HepG2 (cell line): ENCODE measurements around the gene HOXC12. TPM values are rescaled to one million over a fixed set of nuclear protein-coding genes. Genes with fewer than 3 reads are reported as not detected.

Experiments
- ATAC-seq: fragments of 200-7000 bp; cut with Tn5 transposase; 3 replicates; pipeline ENCODE4 v1.9.1; 2020; ENCODE audit warnings: mild to moderate bottlenecking, moderate library complexity
- BruUV-seq: library from RNA; stranded (reverse); fragments of 400-500 nt; replicated peaks from 2 replicates; lab custom pipeline; 2021; lab: Mats Ljungman, UMichigan
- CTCF ChIA-PET: fragments of 300-600 bp; formaldehyde crosslinking; extraction: SDS; loops from one replicate; lab custom pipeline; 2021; ENCODE audit warnings: low total read pairs, inconsistent platforms, low intra/inter-chr PET ratio; lab: Yijun Ruan, JAX
- POLR2A ChIA-PET: fragments of 350-600 bp; sonication (Branson Sonifier 250); formaldehyde crosslinking; loops from one replicate; lab custom pipeline; 2020; ENCODE audit warnings: antibody characterized with exemption, inconsistent platforms; lab: Yijun Ruan, JAX
- DNase-seq: peaks from one replicate; pipeline ENCODE4 v3.0.0-alpha.2; 2015; ENCODE audit warnings: low spot score
- FAIRE-seq: peaks from 3 replicates; lab custom pipeline; 2011; peaks lifted over from hg19 to GRCh38; lab: Jason Lieb, UNC
- H2AFZ ChIP-seq: one replicate; pipeline ENCODE4 v1.6.1; 2011; ENCODE audit warnings: low read length, inconsistent platforms
- H3K27ac ChIP-seq: fragments of 300-600 bp; 3 replicates; pipeline ENCODE4 v1.8.0; 2011; ENCODE audit warnings: mixed run types, mild to moderate bottlenecking, mixed read lengths, low read length, inconsistent platforms; ENCODE audit not compliant: insufficient read depth; ENCODE audit errors: extremely low read length
- H3K27me3 ChIP-seq, 2 experiments: fragments of 200-600 bp in 1 of 2; 2 replicates in 1 of 2; 3 replicates in 1 of 2; pipeline versions ENCODE4 v1.6.0 to v1.8.0; 2011; ENCODE audit warnings: low read length in 2 of 2, mild to moderate bottlenecking in 2 of 2, moderate library complexity in 2 of 2, inconsistent platforms in 1 of 2; ENCODE audit not compliant: insufficient read depth in 2 of 2, control insufficient read depth in 1 of 2
- H3K36me3 ChIP-seq, 2 experiments: fragments of 200-600 bp in 1 of 2; replicated peaks in 1 of 2; 2 replicates in 1 of 2; 3 replicates in 1 of 2; pipeline versions ENCODE4 v1.5.1 to v1.8.0; 2011; ENCODE audit warnings: low read length in 2 of 2, inconsistent platforms in 1 of 2; ENCODE audit not compliant: insufficient read depth in 2 of 2, control insufficient read depth in 1 of 2
- H3K4me1 ChIP-seq: 2 replicates; pipeline ENCODE4 v1.5.1; 2012; ENCODE audit warnings: low read length, inconsistent platforms; ENCODE audit not compliant: insufficient read depth
- H3K4me2 ChIP-seq: 2 replicates; pipeline ENCODE4 v1.6.0; 2011; ENCODE audit warnings: low read depth, low read length, inconsistent platforms
- H3K4me3 ChIP-seq, 3 experiments: fragments of 200-600 bp in 1 of 3; sonication (generic), shearing (Covaris generic) in 1 of 3; replicated peaks in 1 of 3; 2 replicates each; pipeline ENCODE4 v1.5.1; 2011 to 2016; ENCODE audit warnings: low read length in 3 of 3, inconsistent platforms in 2 of 3, low read depth in 2 of 3, mild to moderate bottlenecking in 2 of 3, control low read depth in 1 of 3, mixed read lengths in 1 of 3; ENCODE audit not compliant: insufficient read depth in 1 of 3
- H3K79me2 ChIP-seq: one replicate; pipeline ENCODE4 v1.6.1; 2011; ENCODE audit warnings: low read length, inconsistent platforms; ENCODE audit not compliant: insufficient read depth
- H3K9ac ChIP-seq: 2 replicates; pipeline ENCODE4 v1.6.0; 2011; ENCODE audit warnings: mild to moderate bottlenecking, low read depth, low read length, inconsistent platforms; ENCODE audit not compliant: insufficient read depth
- H3K9me3 ChIP-seq: 2 replicates; pipeline ENCODE4 v1.5.1; 2012; ENCODE audit warnings: mild to moderate bottlenecking, low read length
- H4K20me1 ChIP-seq: 2 replicates; pipeline ENCODE4 v1.6.0; 2011; ENCODE audit warnings: inconsistent platforms, mild to moderate bottlenecking, low read length, moderate library complexity; ENCODE audit not compliant: insufficient read depth
- FOXO4 ChIP-seq: sonication (generic); formaldehyde crosslinking; conservative IDR thresholded peaks from 2 replicates; pipeline ENCODE4 v1.8.1; 2023; ENCODE audit warnings: missing genetic modification reagents
- GATAD1 ChIP-seq: IDR thresholded peaks from 2 replicates; pipeline ENCODE4 v1.6.1; 2016; ENCODE audit warnings: missing genetic modification reagents, missing compliant biosample characterization
- HMGA1 ChIP-seq: sonication (generic); formaldehyde crosslinking; conservative IDR thresholded peaks from 2 replicates; pipeline ENCODE4 v1.4.0; 2020; ENCODE audit warnings: missing genetic modification reagents
- IKZF4 ChIP-seq: sonication (generic); formaldehyde crosslinking; IDR thresholded peaks from 2 replicates; pipeline ENCODE4 v1.5.1; 2020; ENCODE audit warnings: borderline replicate concordance, mild to moderate bottlenecking, low read depth, missing genetic modification reagents; ENCODE audit errors: not compliant biosample characterization
- JUND ChIP-seq: sonication (generic); formaldehyde crosslinking; IDR thresholded peaks from 2 replicates; pipeline ENCODE4 v1.8.0; 2022; ENCODE audit warnings: mild to moderate bottlenecking, missing genetic modification reagents
- PRDM15 ChIP-seq: sonication (generic); formaldehyde crosslinking; IDR thresholded peaks from 2 replicates; pipeline ENCODE4 v1.4.0; 2020; ENCODE audit warnings: missing genetic modification reagents
- TARDBP ChIP-seq: sonication (generic); formaldehyde crosslinking; IDR thresholded peaks from 2 replicates; pipeline ENCODE4 v1.8.0; 2022; ENCODE audit warnings: mild to moderate bottlenecking, missing genetic modification reagents
- TFE3 ChIP-seq: IDR thresholded peaks from 2 replicates; pipeline ENCODE4 v1.6.1; 2016
- TGIF2 ChIP-seq: IDR thresholded peaks from 2 replicates; pipeline ENCODE4 v1.6.1; 2016; ENCODE audit warnings: control low read depth, missing compliant biosample characterization
- TSC22D2 ChIP-seq: sonication (generic); formaldehyde crosslinking; IDR thresholded peaks from 2 replicates; pipeline ENCODE4 v1.5.1; 2020; ENCODE audit warnings: missing genetic modification reagents, mild to moderate bottlenecking, borderline replicate concordance
- ZBTB25 ChIP-seq: IDR thresholded peaks from 2 replicates; pipeline ENCODE4 v1.6.1; 2018; ENCODE audit warnings: missing genetic modification reagents
- ZKSCAN5 ChIP-seq: sonication (generic); formaldehyde crosslinking; IDR thresholded peaks from 2 replicates; pipeline ENCODE4 v1.5.1; 2020; ENCODE audit warnings: mild to moderate bottlenecking, missing genetic modification reagents
- ZNF430 ChIP-seq: sonication (generic); formaldehyde crosslinking; IDR thresholded peaks from 2 replicates; pipeline ENCODE4 v1.9.0; 2021; ENCODE audit warnings: mild to moderate bottlenecking, missing genetic modification reagents
- ZNF432 ChIP-seq: sonication (generic); formaldehyde crosslinking; IDR thresholded peaks from 2 replicates; pipeline ENCODE4 v1.5.0; 2020; ENCODE audit warnings: missing genetic modification reagents, mild to moderate bottlenecking, borderline replicate concordance
- ZNF660 ChIP-seq: sonication (generic); formaldehyde crosslinking; IDR thresholded peaks from 2 replicates; pipeline ENCODE4 v1.5.1; 2020; ENCODE audit warnings: mild to moderate bottlenecking, low read depth, missing genetic modification reagents, borderline replicate concordance
- ZNF841 ChIP-seq: sonication (generic); formaldehyde crosslinking; IDR thresholded peaks from 2 replicates; pipeline ENCODE4 v1.8.1; 2023; ENCODE audit warnings: missing genetic modification reagents, borderline replicate concordance
- WGBS: methylation state at CpG from one replicate; pipeline ENCODE4 v1.1.6; 2017; ENCODE audit warnings: low lambda C conversion rate; 5-methylcytosine and 5-hydroxymethylcytosine counted together
- in situ Hi-C: cut with HindIII; loops from 2 replicates; pipeline ENCODE4 v1.10.0; 2017; ENCODE audit warnings: low pct_unique_long_range_greater_than_20kb; ENCODE audit not compliant: extremely low pct_ligation_motif_present
- intact Hi-C: fragments of 100-400 bp; cut with micrococcal nuclease; formaldehyde crosslinking; loops from one replicate; pipeline ENCODE4 v1.10.0; 2022; ENCODE audit not compliant: unreplicated experiment
- polyA plus RNA-seq, 8 experiments: library from polyadenylated mRNA; depleted of rRNA in 3 of 8; stranded (reverse) in 7 of 8; unstranded in 1 of 8; fragments of >200 nt; fragmentation: Illumina TruSeq in 4 of 8; extraction: Trizol in 4 of 8; gene quantifications; 2 replicates each; pipeline versions ENCODE4 v1.2.1 to v1.2.3, GENCODE V29; 2011 to 2016; ENCODE audit warnings: low read depth in 4 of 8, missing spikeins in 1 of 8, mixed read lengths in 1 of 8; ENCODE audit not compliant: insufficient read depth in 1 of 8
- total RNA-seq, 5 experiments: library from RNA; depleted of rRNA; stranded (reverse); fragments of >200 nt; fragmentation: Illumina TruSeq; extraction: Trizol; gene quantifications; 2 replicates each; pipeline ENCODE4 v1.2.3, GENCODE V29; 2016; ENCODE audit warnings: low read depth in 1 of 5

Gene HOXC12
- total and polyA plus RNA-seq, 2 of the 13 experiments (the other 11 are each of a cell fraction or from before 2014, with no cell fraction given) = not detected

- intact Hi-C loops (no loop called here), in situ Hi-C loops (no loop called here)
- POLR2A ChIA-PET = no interaction called here
- Histone ChIP-seq H3K27ac (no peak overlapping the region), H3K27me3 (peaks cover 19 to 99% of the 10 kb centered on the region in 2 experiments), H3K79me2 (no peaks in the 10 kb centered on the region), H3K9ac (no peak overlapping the region), H3K4me1 (no peaks in the 10 kb centered on the region), H3K4me2 (no peak overlapping the region), H3K9me3 (no peaks in the 10 kb centered on the region), H2AFZ (no peak overlapping the region), H3K4me3 (no peak overlapping the region), H3K36me3 (no peaks in the 10 kb centered on the region), H4K20me1 (0 out of 2 replicates have a peak, but pooled peaks cover 2% of the 10 kb centered on the region)
- BruUV-seq = no TSS peak
- no peak for TF ChIP-seq TARDBP (CRISPR knock-in tag)
- no peak for TF ChIP-seq ZNF430 (CRISPR knock-in tag)
- no peak for TF ChIP-seq ZNF432 (CRISPR knock-in tag)
- TF ChIP-seq ZNF841 = no peak
- no peak for TF ChIP-seq ZKSCAN5
- TF ChIP-seq TSC22D2 = no peak
- TF ChIP-seq TFE3 (CRISPR knock-in tag) = no peak
- no peak for TF ChIP-seq PRDM15 (CRISPR knock-in tag)
- no peak for TF ChIP-seq ZBTB25 (CRISPR knock-in tag)
- TF ChIP-seq HMGA1 (CRISPR knock-in tag) = no peak
- TF ChIP-seq FOXO4 (CRISPR knock-in tag) = no peak
- TF ChIP-seq IKZF4 (CRISPR knock-in tag) = no peak
- TF ChIP-seq JUND (CRISPR knock-in tag) = no peak
- no peak for TF ChIP-seq TGIF2 (CRISPR knock-in tag)
- no peak for TF ChIP-seq ZNF660 (CRISPR knock-in tag)
- no peak for TF ChIP-seq GATAD1 (CRISPR knock-in tag)
- DNase-seq (no peak), FAIRE-seq (no peak), ATAC-seq (no peak)
- CTCF ChIA-PET = no interaction called here
- WGBS = 6% methylated on average over 4 of the region's 5 CpGs
Observed at GRCh38 chr12:53967421-53967925, 12.8 kb downstream of the HOXC12 start.
